ENCODE data around the gene NPIPB8.
"Not testable (repeated sequence)": the region's sequence is repeated elsewhere in the genome, so short reads cannot be mapped to it uniquely, and the experiment has no call there.

NPIPB8 gene

DNA sequence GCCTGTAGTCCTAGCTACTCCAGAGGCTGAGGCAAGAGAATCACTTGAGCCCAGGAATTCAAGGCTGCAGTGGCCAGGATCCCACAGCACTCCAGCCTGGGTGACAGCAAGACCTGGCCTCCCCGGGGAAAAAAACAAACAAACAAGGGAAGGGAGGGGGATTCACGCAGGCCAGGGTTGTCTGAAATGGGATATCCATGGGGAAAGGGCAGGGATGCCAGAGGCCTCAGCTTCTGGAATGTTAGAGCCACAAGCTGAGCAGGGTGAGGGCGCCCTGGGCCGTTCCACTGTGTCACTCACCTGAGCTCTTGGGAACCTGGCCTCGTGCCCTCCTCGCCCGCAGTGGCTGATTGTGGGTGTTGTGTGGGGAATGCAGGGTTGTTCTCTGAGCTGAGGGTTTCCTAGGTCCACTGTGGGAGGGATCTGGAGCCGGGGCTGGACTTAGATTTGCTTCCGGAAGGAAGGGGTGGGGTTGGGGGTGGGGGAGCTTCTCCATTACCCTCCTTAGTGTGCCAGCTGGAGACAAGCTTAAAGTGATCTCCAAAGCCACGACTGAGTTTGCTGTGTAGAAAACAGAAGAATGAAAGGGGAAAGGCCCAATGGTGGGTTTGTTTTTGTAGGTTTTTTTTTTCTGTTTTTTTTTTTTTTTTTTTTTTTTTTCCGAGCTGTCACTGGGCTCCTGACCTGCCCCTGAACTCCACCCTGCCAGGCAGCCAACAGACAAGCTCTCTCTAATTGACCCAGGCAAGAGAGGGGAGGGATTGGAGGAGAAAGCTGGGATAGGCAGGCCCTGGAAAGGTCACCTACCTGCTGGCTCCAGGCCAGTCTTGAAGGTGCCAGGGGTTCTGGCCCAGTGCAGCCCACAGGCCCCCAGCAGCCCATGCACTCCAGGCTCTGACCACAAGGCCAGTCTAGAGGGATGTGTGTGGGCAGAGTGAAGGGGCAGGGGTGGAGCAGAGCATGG lies 28.0 kb upstream of the NPIPB8 start, which contains the start of gene SULT1A1:
SULT1A1 (minus strand) TSS at position 414 of the 964 bp plus-strand sequence. CDS start 1,189 bp downstream, outside the sequence.
- DNase-seq (ENCODE audit: low read depth) = no peak
- TF ChIP-seq, protein P1, sequence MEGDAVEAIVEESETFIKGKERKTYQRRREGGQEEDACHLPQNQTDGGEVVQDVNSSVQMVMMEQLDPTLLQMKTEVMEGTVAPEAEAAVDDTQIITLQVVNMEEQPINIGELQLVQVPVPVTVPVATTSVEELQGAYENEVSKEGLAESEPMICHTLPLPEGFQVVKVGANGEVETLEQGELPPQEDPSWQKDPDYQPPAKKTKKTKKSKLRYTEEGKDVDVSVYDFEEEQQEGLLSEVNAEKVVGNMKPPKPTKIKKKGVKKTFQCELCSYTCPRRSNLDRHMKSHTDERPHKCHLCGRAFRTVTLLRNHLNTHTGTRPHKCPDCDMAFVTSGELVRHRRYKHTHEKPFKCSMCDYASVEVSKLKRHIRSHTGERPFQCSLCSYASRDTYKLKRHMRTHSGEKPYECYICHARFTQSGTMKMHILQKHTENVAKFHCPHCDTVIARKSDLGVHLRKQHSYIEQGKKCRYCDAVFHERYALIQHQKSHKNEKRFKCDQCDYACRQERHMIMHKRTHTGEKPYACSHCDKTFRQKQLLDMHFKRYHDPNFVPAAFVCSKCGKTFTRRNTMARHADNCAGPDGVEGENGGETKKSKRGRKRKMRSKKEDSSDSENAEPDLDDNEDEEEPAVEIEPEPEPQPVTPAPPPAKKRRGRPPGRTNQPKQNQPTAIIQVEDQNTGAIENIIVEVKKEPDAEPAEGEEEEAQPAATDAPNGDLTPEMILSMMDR (IDR thresholded peaks at IDR 0.05; ENCODE audit: control insufficient read depth, insufficient read depth, low read depth, low read length, missing control alignments) = no peak
- H3K4me3 ChIP-seq (ENCODE audit: control insufficient read depth, low read depth, low read length) = no peak within 1 kb of the TSS

DNA sequence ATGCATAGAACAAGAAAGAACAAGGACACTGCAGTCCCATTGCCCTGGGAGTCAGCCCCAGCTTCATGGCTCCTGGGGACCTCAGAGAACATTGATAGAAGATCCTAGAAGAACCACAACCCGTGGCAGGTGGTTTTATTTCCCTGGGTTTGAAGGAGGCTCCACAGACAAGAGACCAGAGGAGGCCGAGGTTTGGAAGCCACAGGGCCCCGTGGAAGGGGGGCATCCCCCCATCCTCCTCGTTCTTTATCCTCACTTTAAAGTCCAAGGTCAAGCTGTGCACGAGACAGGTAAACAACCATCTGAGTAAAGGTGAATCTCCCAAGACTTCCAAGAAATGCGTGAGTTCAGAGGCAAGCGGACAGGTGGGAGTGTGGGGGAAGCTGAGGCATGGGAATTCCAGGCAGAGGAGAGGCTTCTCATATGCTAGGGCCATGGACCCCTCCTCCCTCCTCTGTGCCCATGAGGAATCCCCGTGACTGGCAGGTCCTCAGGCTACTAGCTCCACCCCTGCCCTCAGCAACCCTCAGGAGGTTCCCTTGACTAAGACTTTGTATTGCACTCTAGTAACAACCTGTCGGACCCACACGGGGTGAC lies 27.2 kb upstream of the NPIPB8 start:
- TF ChIP-seq, protein P1 (IDR thresholded peaks at IDR 0.05; ENCODE audit: control insufficient read depth, insufficient read depth, low read depth, low read length, missing control alignments) = no peak
- DNase-seq (ENCODE audit: low read depth) = no peak
- no peak overlapping the region for H3K4me3 ChIP-seq (ENCODE audit: control insufficient read depth, low read depth, low read length)

DNA sequence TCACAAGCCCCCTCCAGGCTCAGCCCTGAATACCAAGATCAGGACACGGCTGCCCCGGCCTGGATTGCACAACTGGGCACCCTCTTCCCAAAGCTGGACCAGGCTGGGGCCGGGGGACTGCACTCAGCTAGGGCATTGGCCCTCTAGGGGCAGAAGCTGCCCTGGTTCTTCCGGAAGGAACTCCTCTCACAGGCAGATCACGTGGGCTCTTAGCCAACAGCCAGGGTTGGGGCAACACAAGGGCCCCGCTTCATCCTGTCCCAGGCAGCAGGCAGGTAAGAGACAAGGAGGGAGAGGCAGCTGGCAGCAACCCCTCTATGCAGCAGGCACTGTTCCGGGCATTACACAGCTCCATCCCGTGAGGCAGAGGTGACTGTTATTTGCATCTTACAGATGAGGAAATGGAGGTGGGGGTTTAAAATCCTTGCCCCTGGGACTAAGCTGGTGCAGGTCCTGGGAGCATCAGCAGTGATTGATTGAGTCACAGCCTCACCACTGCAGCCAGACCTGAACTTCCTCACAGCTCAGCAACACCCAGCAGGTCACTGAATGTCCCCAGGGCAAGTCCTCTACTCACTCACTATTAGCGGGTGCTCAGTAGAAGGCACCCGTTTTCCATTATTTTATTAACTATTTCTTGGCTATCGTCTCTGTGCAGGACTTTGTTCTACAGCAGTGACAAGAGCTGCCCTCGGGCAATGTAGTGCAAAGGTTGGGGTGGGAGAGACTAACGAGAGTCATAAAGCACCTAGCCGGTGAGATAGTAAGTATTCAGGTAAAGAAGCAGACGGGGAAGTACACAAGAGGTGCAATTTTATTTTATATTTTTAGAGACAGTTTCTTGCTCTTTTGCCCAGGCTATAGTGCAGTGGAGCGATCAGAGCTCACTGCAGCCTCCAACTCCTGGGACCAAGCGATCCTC lies 25.2 kb upstream of the NPIPB8 start:
- not testable (repeated sequence) for H3K4me3 ChIP-seq (ENCODE audit: control insufficient read depth, low read depth, low read length); DNase-seq (ENCODE audit: low read depth)

DNA sequence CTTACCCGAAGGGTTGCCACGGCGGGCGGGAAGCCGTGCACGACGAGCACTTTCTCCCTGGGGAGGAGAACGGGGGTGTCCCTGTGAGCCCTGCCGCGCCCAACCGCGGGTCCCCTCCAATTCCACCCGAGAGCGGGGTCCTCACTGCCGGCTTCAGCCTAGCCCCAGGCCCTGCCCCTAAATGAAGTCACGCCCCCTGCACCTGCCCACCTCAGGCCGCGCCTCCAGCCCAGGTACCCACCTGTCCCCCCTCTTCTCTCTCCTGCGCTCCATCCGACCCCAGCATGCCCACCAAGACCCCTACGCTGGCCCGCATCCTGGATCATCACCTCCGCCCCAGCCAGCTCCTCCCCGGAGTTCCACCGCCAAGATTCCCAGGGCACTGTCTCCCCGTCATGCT lies 24.0 kb upstream of the NPIPB8 start:
- H3K4me3 ChIP-seq (ENCODE audit: control insufficient read depth, low read depth, low read length); DNase-seq (ENCODE audit: low read depth): not testable (repeated sequence)

DNA sequence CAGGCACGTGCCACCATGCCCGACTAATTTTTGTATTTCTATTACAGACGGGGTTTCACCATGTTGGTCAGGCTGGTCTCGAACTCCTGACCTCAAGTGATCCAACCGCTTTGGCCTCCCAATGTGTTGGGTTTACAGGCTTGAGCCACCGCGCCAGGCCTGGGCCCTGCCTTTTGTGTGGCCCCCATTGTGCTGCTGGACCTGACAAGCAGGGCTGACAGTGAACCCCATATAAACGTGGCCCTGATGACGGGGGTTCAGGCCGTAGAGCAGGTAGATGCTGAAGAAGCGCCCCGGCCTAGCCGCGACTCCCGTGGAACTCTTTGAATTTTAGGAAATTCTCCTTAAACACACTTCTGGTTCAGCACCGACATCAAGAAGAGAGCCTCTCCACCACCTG lies 23.3 kb upstream of the NPIPB8 start:
- not testable (repeated sequence) for DNase-seq (ENCODE audit: low read depth)

DNA sequence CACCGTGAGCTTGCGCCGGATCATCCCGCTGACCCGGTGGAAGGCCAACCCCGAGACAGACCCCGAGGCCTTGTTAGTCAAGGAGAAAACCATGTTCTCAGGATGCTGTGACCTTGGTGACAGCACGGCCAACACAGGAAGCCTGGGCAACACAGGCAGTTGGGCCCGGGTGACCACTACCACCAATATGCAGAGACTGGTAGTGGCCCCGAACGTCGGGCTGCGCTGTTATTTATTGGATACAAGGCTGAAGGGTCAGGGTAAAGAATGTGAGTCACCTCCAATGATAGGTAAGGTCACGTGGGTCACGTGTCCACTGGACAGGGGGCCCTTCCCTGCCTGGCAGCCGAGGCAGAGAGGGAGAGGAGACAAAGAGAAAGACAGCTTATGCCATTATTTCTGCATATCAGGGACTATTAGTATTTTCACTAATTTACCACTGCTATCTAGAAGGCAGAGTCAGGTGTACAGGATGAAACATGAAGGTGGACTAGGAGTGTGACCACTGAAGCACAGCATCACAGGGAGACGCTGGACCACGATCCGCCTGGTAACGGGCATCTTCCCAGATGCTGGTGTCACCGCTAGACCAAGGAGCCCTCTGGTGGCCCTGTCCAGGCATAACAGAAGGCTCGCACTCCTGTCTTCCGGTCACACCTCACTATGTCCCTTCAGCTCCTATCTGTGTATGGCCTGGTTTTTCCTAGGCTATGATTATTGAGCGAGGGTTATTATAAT lies 22.2 kb upstream of the NPIPB8 start:
- DNase-seq (ENCODE audit: low read depth); H3K4me3 ChIP-seq (ENCODE audit: control insufficient read depth, low read depth, low read length): not testable (repeated sequence)
- TF ChIP-seq, protein P1 (IDR thresholded peaks at IDR 0.05; ENCODE audit: control insufficient read depth, insufficient read depth, low read depth, low read length, missing control alignments) = peak; percentile 60

More for the DNA sequence above, 23.3 kb upstream of the NPIPB8 start:
- not testable (repeated sequence) for H3K4me3 ChIP-seq (ENCODE audit: control insufficient read depth, low read depth, low read length)

DNA sequence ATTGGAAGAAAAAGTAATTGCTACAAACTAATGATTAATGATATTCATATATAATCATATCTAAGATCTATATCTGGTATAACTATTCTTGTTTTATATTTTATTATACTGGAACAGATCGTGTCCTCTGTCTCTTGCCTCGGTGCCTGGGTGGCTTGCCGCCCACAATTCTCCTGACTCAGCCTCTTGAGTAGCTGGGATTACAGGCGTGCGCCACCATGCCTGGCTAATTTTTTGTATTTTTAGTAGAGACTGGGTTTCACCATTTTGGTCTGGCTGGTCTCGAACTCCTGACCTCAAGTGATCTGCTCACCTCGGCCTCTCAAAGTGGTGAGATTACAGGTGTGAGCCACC lies 21.7 kb upstream of the NPIPB8 start:
- H3K4me3 ChIP-seq (ENCODE audit: control insufficient read depth, low read depth, low read length); DNase-seq (ENCODE audit: low read depth): not testable (repeated sequence)

DNA sequence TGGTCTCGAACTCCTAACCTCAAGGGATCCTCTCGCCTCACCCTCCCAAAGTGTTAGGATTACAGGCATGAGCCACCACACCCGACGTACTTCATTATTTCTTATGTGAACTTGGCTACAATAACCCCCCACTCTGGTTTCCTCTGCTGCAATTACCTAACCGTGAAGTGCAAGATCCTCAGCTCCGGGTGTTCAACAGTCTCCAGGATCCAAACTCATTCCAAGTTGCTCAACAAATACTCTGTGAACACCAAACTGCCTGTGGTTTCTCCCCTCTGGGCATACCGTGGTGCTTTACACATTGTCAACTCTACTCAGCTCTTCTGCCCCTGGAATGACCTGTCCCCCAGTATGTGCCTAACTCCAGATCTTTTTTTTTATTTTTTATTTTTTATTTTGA lies 21.2 kb upstream of the NPIPB8 start:
- no peak for DNase-seq (ENCODE audit: low read depth)
- H3K4me3 ChIP-seq (ENCODE audit: control insufficient read depth, low read depth, low read length) = no peak overlapping the region
- TF ChIP-seq, protein P1 (IDR thresholded peaks at IDR 0.05; ENCODE audit: control insufficient read depth, insufficient read depth, low read depth, low read length, missing control alignments) = no peak

Measured in AG09309 (cell line).